Measurements from ENCODE around the gene SYNE2.

DNA sequence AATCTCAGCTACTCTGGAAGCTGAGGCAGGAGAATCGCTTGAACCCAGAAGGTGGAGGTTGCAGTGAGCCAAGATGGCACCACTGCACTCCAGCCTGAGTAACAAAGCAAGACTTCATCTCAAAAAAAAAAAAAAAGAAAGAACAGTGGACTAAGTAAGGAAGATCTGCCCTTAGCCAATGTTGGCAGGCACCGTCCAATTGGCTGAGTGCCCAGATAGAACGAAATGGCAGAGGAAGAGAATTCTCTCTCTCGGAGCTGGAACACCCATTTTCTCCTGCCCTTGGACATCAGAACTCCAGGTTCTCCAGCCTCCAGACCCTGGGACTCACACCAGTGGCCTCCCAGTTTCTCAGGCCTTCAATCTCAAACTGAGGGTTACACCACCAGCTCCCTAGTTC is 391.5 kb downstream of the SYNE2 start:
- TF ChIP-seq, protein P1, sequence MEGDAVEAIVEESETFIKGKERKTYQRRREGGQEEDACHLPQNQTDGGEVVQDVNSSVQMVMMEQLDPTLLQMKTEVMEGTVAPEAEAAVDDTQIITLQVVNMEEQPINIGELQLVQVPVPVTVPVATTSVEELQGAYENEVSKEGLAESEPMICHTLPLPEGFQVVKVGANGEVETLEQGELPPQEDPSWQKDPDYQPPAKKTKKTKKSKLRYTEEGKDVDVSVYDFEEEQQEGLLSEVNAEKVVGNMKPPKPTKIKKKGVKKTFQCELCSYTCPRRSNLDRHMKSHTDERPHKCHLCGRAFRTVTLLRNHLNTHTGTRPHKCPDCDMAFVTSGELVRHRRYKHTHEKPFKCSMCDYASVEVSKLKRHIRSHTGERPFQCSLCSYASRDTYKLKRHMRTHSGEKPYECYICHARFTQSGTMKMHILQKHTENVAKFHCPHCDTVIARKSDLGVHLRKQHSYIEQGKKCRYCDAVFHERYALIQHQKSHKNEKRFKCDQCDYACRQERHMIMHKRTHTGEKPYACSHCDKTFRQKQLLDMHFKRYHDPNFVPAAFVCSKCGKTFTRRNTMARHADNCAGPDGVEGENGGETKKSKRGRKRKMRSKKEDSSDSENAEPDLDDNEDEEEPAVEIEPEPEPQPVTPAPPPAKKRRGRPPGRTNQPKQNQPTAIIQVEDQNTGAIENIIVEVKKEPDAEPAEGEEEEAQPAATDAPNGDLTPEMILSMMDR (IDR thresholded peaks at IDR 0.05): no peak
- no peak for TF ChIP-seq EP300 (IDR thresholded peaks at IDR 0.05)

All from esophagus muscularis mucosa (tissue), 3 donors.